IMR-90 (cell line): ENCODE data around the gene CHN2. TPM values are rescaled to one million over a fixed set of nuclear protein-coding genes. Genes with fewer than 3 reads are reported as not detected.

Experiments
- ATAC-seq: fragments of 200-7000 bp; cut with Tn5 transposase; 2 replicates; pipeline ENCODE4 v1.9.1; 2020; ENCODE audit warnings: low read depth, mild to moderate bottlenecking, moderate library complexity
- BruUV-seq: library from RNA; stranded (reverse); fragments of 400-500 nt; replicated peaks from 2 replicates; lab custom pipeline; 2021; lab: Mats Ljungman, UMichigan
- CTCF ChIA-PET: fragments of 300-600 bp; formaldehyde crosslinking; extraction: SDS; loops from one replicate; lab custom pipeline; 2021; ENCODE audit warnings: antibody characterized with exemption; lab: Yijun Ruan, JAX
- POLR2A ChIA-PET: fragments of 300-600 bp; sonication (Branson Sonifier 250); formaldehyde crosslinking; loops from one replicate; lab custom pipeline; 2022; ENCODE audit warnings: antibody characterized with exemption; ENCODE audit not compliant: unreplicated experiment; lab: Charles Lee
- DNase-seq: peaks from one replicate; pipeline ENCODE4 v3.0.0; 2013
- H2AFZ ChIP-seq: replicated peaks from 2 replicates; pipeline ENCODE3; 2013; ENCODE audit warnings: low read length, mild to moderate bottlenecking; ENCODE audit not compliant: poor library complexity
- H2AK5ac ChIP-seq: 2 replicates; pipeline ENCODE4 v1.6.1; 2013; ENCODE audit warnings: low read depth, low read length, inconsistent platforms
- H2AK9ac ChIP-seq: replicated peaks from 2 replicates; pipeline ENCODE3; 2013; ENCODE audit warnings: mild to moderate bottlenecking, low read depth, low read length, moderate library complexity; ENCODE audit not compliant: poor library complexity
- H2BK120ac ChIP-seq: 2 replicates; pipeline ENCODE4 v1.6.1; 2013; ENCODE audit warnings: low read depth, low read length, inconsistent platforms
- H2BK15ac ChIP-seq: 3 replicates; pipeline ENCODE4 v1.6.1; 2013; ENCODE audit warnings: low read depth, low read length, inconsistent platforms
- H2BK20ac ChIP-seq: 2 replicates; pipeline ENCODE4 v1.6.1; 2013; ENCODE audit warnings: low read depth, mild to moderate bottlenecking, inconsistent platforms, low read length, moderate library complexity
- H2BK5ac ChIP-seq: 2 replicates; pipeline ENCODE4 v1.6.1; 2013; ENCODE audit warnings: mild to moderate bottlenecking, low read depth, low read length, inconsistent platforms; ENCODE audit not compliant: poor library complexity, severe bottlenecking
- H3K14ac ChIP-seq: replicated peaks from 2 replicates; pipeline ENCODE4 v1.6.1; 2013; ENCODE audit warnings: low read depth, low read length, inconsistent platforms
- H3K18ac ChIP-seq: 2 replicates; pipeline ENCODE4 v1.6.1; 2013; ENCODE audit warnings: low read depth, low read length, control low read depth
- H3K23ac ChIP-seq: 2 replicates; pipeline ENCODE4 v1.6.1; 2013; ENCODE audit warnings: low read depth, low read length, inconsistent platforms
- H3K27ac ChIP-seq: 2 replicates; pipeline ENCODE4 v1.5.1; 2013; ENCODE audit warnings: mild to moderate bottlenecking, control low read depth, low read length; ENCODE audit not compliant: insufficient read depth
- H3K27me3 ChIP-seq: 2 replicates; pipeline ENCODE4 v1.6.1; 2013; ENCODE audit warnings: low read length; ENCODE audit not compliant: control insufficient read depth, insufficient read depth
- H3K36me3 ChIP-seq: 2 replicates; pipeline ENCODE4 v1.6.1; 2013; ENCODE audit warnings: low read length, mixed read lengths; ENCODE audit not compliant: control insufficient read depth, insufficient read depth
- H3K4ac ChIP-seq: 2 replicates; pipeline ENCODE4 v1.6.1; 2013; ENCODE audit warnings: low read depth, low read length, inconsistent platforms
- H3K4me1 ChIP-seq: 2 replicates; pipeline ENCODE4 v1.6.1; 2013; ENCODE audit warnings: low read length, mixed read lengths; ENCODE audit not compliant: control insufficient read depth, insufficient read depth
- H3K4me2 ChIP-seq: 2 replicates; pipeline ENCODE4 v1.6.1; 2013; ENCODE audit warnings: low read depth, mild to moderate bottlenecking, control low read depth, low read length, moderate library complexity
- H3K4me3 ChIP-seq: 2 replicates; pipeline ENCODE4 v1.5.1; 2013; ENCODE audit warnings: low read depth, mild to moderate bottlenecking, control low read depth, low read length, moderate library complexity; ENCODE audit not compliant: insufficient read depth
- H3K56ac ChIP-seq: 2 replicates; pipeline ENCODE4 v1.6.1; 2013; ENCODE audit warnings: low read length, inconsistent platforms; ENCODE audit not compliant: insufficient read depth; ENCODE audit errors: extremely low read depth
- H3K79me1 ChIP-seq, 2 experiments: 2 replicates each; pipeline ENCODE4 v1.6.1; 2013; ENCODE audit warnings: low read length in 2 of 2, inconsistent platforms in 1 of 2, low read depth in 1 of 2
- H3K9ac ChIP-seq: 2 replicates; pipeline ENCODE4 v1.6.1; 2013; ENCODE audit warnings: low read depth, low read length, control low read depth
- H3K9me1 ChIP-seq: 2 replicates; pipeline ENCODE4 v1.6.1; 2013; ENCODE audit warnings: low read length, inconsistent platforms; ENCODE audit not compliant: insufficient read depth
- H3K9me3 ChIP-seq: 2 replicates; pipeline ENCODE4 v1.6.1; 2013; ENCODE audit warnings: low read length; ENCODE audit not compliant: control insufficient read depth, insufficient read depth
- H4K20me1 ChIP-seq: 2 replicates; pipeline ENCODE4 v1.6.1; 2013; ENCODE audit warnings: low read length, inconsistent platforms; ENCODE audit not compliant: insufficient read depth
- H4K5ac ChIP-seq: 2 replicates; pipeline ENCODE4 v1.6.1; 2013; ENCODE audit warnings: mild to moderate bottlenecking, low read depth, low read length, control low read depth
- H4K8ac ChIP-seq, 2 experiments: 2 replicates each; pipeline ENCODE4 v1.6.1; 2013; ENCODE audit warnings: low read depth in 2 of 2, low read length in 2 of 2, control low read depth in 1 of 2, inconsistent platforms in 1 of 2
- H4K91ac ChIP-seq: 2 replicates; pipeline ENCODE4 v1.6.1; 2013; ENCODE audit warnings: low read depth, low read length, inconsistent platforms; ENCODE audit not compliant: insufficient read depth
- BHLHE40 ChIP-seq: fragments of 150-350 bp; IDR thresholded peaks from 2 replicates; pipeline ENCODE4 v1.6.1; 2016; ENCODE audit warnings: mild to moderate bottlenecking, low read depth, low read length
- CEBPB ChIP-seq: IDR thresholded peaks from 2 replicates; pipeline ENCODE4 v1.6.1; 2012; ENCODE audit warnings: low read depth, low read length, improper control_type of control experiment
- CHD1 ChIP-seq: IDR thresholded peaks from 2 replicates; pipeline ENCODE4 v1.6.1; 2012; ENCODE audit warnings: low read depth, low read length, improper control_type of control experiment
- FOS ChIP-seq: fragments of 150-350 bp; IDR thresholded peaks from 2 replicates; pipeline ENCODE4 v1.6.1; 2016; ENCODE audit warnings: low read depth, low read length
- MAFK ChIP-seq: IDR thresholded peaks from 2 replicates; pipeline ENCODE4 v1.6.1; 2012; ENCODE audit warnings: low read depth, low read length, improper control_type of control experiment
- MAZ ChIP-seq: IDR thresholded peaks from 2 replicates; pipeline ENCODE4 v1.6.1; 2012; ENCODE audit warnings: low read depth, mild to moderate bottlenecking, low read length, improper control_type of control experiment, moderate library complexity, borderline replicate concordance
- MXI1 ChIP-seq: IDR thresholded peaks from 2 replicates; pipeline ENCODE4 v1.6.1; 2012; ENCODE audit warnings: low read depth, mild to moderate bottlenecking, low read length, moderate library complexity, borderline replicate concordance
- NFE2L2 ChIP-seq: fragments of 150-350 bp; IDR thresholded peaks from 2 replicates; pipeline ENCODE4 v1.6.1; 2016; ENCODE audit warnings: low read depth, mild to moderate bottlenecking, low read length
- POLR2A ChIP-seq: IDR thresholded peaks from 2 replicates; pipeline ENCODE4 v1.6.1; 2012; ENCODE audit warnings: mild to moderate bottlenecking, low read depth, low read length
- RAD21 ChIP-seq: IDR thresholded peaks from 2 replicates; pipeline ENCODE4 v1.6.1; 2012; ENCODE audit warnings: low read length, improper control_type of control experiment
- RCOR1 ChIP-seq: IDR thresholded peaks from 2 replicates; pipeline ENCODE4 v1.6.1; 2012; ENCODE audit warnings: mild to moderate bottlenecking, low read length, improper control_type of control experiment; ENCODE audit not compliant: insufficient replicate concordance
- RFX5 ChIP-seq: IDR thresholded peaks from 2 replicates; pipeline ENCODE4 v1.8.0; 2012; ENCODE audit warnings: low read depth, mild to moderate bottlenecking, low read length, moderate library complexity
- SMC3 ChIP-seq: fragments of 150-350 bp; IDR thresholded peaks from 2 replicates; pipeline ENCODE4 v1.6.1; 2016; ENCODE audit warnings: low read depth, mild to moderate bottlenecking, antibody characterized with exemption, low read length, moderate library complexity
- WGBS, 2 experiments: methylation state at CpG; one replicate each; pipeline versions ENCODE4 v1.1.5 to v1.1.7; 2013; ENCODE audit warnings: missing lambda C conversion rate in 2 of 2; ENCODE audit not compliant: insufficient read length in 1 of 2; ENCODE audit errors: extremely low coverage in 2 of 2; 5-methylcytosine and 5-hydroxymethylcytosine counted together
- dilution Hi-C: fragments of 300-500 bp; cut with HindIII; formaldehyde crosslinking; loops from one replicate; pipeline ENCODE4 v1.14.3; 2018; ENCODE audit warnings: low sequenced_read_pairs; ENCODE audit not compliant: unreplicated experiment
- in situ Hi-C: fragments of 300-500 bp; cut with MboI; formaldehyde crosslinking; loops from 3 replicates; pipeline ENCODE4 v1.14.3; 2019; ENCODE audit warnings: low sequenced_read_pairs, inconsistent platforms, mixed read lengths
- intact Hi-C: fragments of 100-400 bp; cut with micrococcal nuclease; formaldehyde crosslinking; loops from 2 replicates; pipeline ENCODE4 v1.10.0; 2022
- polyA plus RNA-seq, 3 experiments: library from polyadenylated mRNA; depleted of rRNA; stranded (reverse); fragments of >200 nt; gene quantifications; 2 replicates each; pipeline ENCODE4 v1.2.3, GENCODE V29; 2012; ENCODE audit warnings: low replicate concordance in 1 of 3
- total RNA-seq: library from RNA; depleted of rRNA; stranded (reverse); fragments of >200 nt; gene quantifications from 2 replicates; pipeline ENCODE4 v1.2.3, GENCODE V29; 2012
- TF ChIP-seq, protein P1 (sequence below): conservative IDR thresholded peaks from 2 replicates; pipeline ENCODE4 v1.5.1; 2012; ENCODE audit warnings: mild to moderate bottlenecking, low read depth, low read length, improper control_type of control experiment
- TF ChIP-seq, protein P2 (sequence below): fragments of 150-350 bp; IDR thresholded peaks from 2 replicates; pipeline ENCODE4 v1.6.1; 2017; ENCODE audit warnings: mild to moderate bottlenecking, antibody characterized with exemption, low read length, low read depth
- TF ChIP-seq, protein P3 (sequence below): fragments of 150-350 bp; IDR thresholded peaks from 2 replicates; pipeline ENCODE4 v1.6.1; 2016; ENCODE audit warnings: low read depth, mild to moderate bottlenecking, low read length, moderate library complexity, borderline replicate concordance

The CHN2 gene
- total and polyA plus RNA-seq, 2 of the 4 experiments (the other 2 are of a cell fraction): not detected

DNA sequence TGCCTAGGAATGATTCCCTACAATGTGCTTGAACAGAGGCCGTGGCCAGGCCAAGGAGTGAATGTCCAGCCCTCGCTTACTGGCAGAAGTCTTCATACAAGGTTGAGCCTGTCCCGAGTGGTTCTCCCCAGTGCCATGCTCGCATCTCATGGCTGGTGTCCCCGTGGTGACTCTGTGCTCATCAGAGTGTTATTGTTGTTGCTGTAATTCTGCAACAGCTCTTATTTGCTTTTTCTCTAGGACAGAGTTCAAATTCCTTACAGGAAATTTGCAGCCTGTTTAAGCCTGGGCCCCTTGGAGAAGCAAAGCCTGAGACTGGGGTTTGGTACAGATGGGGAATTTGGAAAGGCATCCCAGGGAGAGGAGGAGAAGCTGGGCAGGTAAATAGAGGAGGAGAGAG lies 211.3 kb downstream of the CHN2 start:
- H2BK20ac ChIP-seq: no peak overlapping the region
- H3K27ac ChIP-seq: no peak overlapping the region
- H3K79me1 ChIP-seq: no peaks in the 10 kb centered on the region
- no peak for TF ChIP-seq MAZ
- TF ChIP-seq FOS: no peak
- TF ChIP-seq RFX5: no peak
- TF ChIP-seq, protein P1, sequence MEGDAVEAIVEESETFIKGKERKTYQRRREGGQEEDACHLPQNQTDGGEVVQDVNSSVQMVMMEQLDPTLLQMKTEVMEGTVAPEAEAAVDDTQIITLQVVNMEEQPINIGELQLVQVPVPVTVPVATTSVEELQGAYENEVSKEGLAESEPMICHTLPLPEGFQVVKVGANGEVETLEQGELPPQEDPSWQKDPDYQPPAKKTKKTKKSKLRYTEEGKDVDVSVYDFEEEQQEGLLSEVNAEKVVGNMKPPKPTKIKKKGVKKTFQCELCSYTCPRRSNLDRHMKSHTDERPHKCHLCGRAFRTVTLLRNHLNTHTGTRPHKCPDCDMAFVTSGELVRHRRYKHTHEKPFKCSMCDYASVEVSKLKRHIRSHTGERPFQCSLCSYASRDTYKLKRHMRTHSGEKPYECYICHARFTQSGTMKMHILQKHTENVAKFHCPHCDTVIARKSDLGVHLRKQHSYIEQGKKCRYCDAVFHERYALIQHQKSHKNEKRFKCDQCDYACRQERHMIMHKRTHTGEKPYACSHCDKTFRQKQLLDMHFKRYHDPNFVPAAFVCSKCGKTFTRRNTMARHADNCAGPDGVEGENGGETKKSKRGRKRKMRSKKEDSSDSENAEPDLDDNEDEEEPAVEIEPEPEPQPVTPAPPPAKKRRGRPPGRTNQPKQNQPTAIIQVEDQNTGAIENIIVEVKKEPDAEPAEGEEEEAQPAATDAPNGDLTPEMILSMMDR: no peak
- TF ChIP-seq RCOR1: no peak
- TF ChIP-seq BHLHE40: no peak
- no peak for TF ChIP-seq POLR2A
- no peak for TF ChIP-seq NFE2L2
- TF ChIP-seq RAD21: no peak
- TF ChIP-seq, protein P2, sequence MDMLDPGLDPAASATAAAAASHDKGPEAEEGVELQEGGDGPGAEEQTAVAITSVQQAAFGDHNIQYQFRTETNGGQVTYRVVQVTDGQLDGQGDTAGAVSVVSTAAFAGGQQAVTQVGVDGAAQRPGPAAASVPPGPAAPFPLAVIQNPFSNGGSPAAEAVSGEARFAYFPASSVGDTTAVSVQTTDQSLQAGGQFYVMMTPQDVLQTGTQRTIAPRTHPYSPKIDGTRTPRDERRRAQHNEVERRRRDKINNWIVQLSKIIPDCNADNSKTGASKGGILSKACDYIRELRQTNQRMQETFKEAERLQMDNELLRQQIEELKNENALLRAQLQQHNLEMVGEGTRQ: no peak
- no peak for TF ChIP-seq MXI1
- no peak for TF ChIP-seq CEBPB
- TF ChIP-seq SMC3: no peak
- TF ChIP-seq CHD1: no peak
- TF ChIP-seq MAFK: no peak
- TF ChIP-seq, protein P3, sequence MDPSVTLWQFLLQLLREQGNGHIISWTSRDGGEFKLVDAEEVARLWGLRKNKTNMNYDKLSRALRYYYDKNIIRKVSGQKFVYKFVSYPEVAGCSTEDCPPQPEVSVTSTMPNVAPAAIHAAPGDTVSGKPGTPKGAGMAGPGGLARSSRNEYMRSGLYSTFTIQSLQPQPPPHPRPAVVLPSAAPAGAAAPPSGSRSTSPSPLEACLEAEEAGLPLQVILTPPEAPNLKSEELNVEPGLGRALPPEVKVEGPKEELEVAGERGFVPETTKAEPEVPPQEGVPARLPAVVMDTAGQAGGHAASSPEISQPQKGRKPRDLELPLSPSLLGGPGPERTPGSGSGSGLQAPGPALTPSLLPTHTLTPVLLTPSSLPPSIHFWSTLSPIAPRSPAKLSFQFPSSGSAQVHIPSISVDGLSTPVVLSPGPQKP: no peak
- no peak overlapping the region for H3K9ac ChIP-seq
- CTCF ChIA-PET: no interaction called here
- no peaks in the 10 kb centered on the region for H3K36me3 ChIP-seq
- H3K4me1 ChIP-seq: no peaks in the 10 kb centered on the region
- WGBS, 2 experiments: no CpG with 5 or more reads among the region's 5 CpGs
- H4K91ac ChIP-seq: no peak overlapping the region
- H2BK120ac ChIP-seq: no peak overlapping the region
- ATAC-seq (no peak), DNase-seq (no peak)
- no peak overlapping the region for H2BK5ac ChIP-seq
- no peak overlapping the region for H3K4ac ChIP-seq
- H2AFZ ChIP-seq: no peak overlapping the region
- BruUV-seq: no TSS peak
- H3K9me3 ChIP-seq: no peaks in the 10 kb centered on the region
- H3K9me1 ChIP-seq: no peaks in the 10 kb centered on the region
- no peak overlapping the region for H3K4me2 ChIP-seq
- no peak overlapping the region for H4K8ac ChIP-seq
- in situ Hi-C loops (loop anchor here (5.0 to 10.0 kb wide), 2 partner anchors 301 to 479 kb away; no protein-coding TSS in a partner anchor), dilution Hi-C loops (no loop called here), intact Hi-C loops (loop anchor here (10.0 kb wide), 1 partner anchor 1021 kb away; no protein-coding TSS in a partner anchor)
- H3K18ac ChIP-seq: no peak overlapping the region
- no peak overlapping the region for H3K4me3 ChIP-seq
- POLR2A ChIA-PET: no interaction called here
- H3K56ac ChIP-seq: no peak overlapping the region
- no peak overlapping the region for H3K23ac ChIP-seq
- H4K5ac ChIP-seq: no peak overlapping the region
- no peak overlapping the region for H2BK15ac ChIP-seq
- H3K14ac ChIP-seq: no peak overlapping the region
- H2AK5ac ChIP-seq: no peak overlapping the region
- peaks cover 2% of the 10 kb centered on the region; the same call in 1 of the 2 replicates for H3K27me3 ChIP-seq
- H4K20me1 ChIP-seq: no peaks in the 10 kb centered on the region
- no peak overlapping the region for H2AK9ac ChIP-seq
